Epithelial cell of proximal tubule (primary cell): Measurements from ENCODE around the gene WSCD1. TPM values are rescaled to one million over a fixed set of nuclear protein-coding genes. Genes with fewer than 3 reads are reported as not detected.

Experiments used
- DNase-seq: peaks from one replicate; pipeline ENCODE4 v3.0.0-alpha.2; 2011; ENCODE audit warnings: low read depth
- H3K4me3 ChIP-seq: 2 replicates; pipeline ENCODE4 v1.5.1; 2011; ENCODE audit warnings: low read depth, mild to moderate bottlenecking, low read length
- CTCF ChIP-seq: conservative IDR thresholded peaks from 2 replicates; pipeline ENCODE4 v1.5.1; 2012; ENCODE audit warnings: low read depth, mild to moderate bottlenecking, low read length
- total RNA-seq: library from RNA; depleted of rRNA; stranded (reverse); fragments of >200 nt; gene quantifications from 2 replicates; pipeline ENCODE4 v1.2.3, GENCODE V29; 2015

The WSCD1 gene
- total RNA-seq, 1 donor from 2014 or later = 55.6 TPM

GRCh38 chr17:6126768-6127167, 56.6 kb downstream of the WSCD1 start:
- TF ChIP-seq CTCF = no peak
- DNase-seq = no peak
- no peak overlapping the region for H3K4me3 ChIP-seq

GRCh38 chr17:6134721-6135120, 64.5 kb downstream of the WSCD1 start:
- no peak for TF ChIP-seq CTCF
- H3K4me3 ChIP-seq = no peak overlapping the region
- no peak for DNase-seq

- DNase-seq = no peak
- no peak for TF ChIP-seq CTCF
- H3K4me3 ChIP-seq = no peak overlapping the region
Observed at GRCh38 chr17:6135236-6135635, 65.1 kb downstream of the WSCD1 start.

- TF ChIP-seq CTCF = no peak
- H3K4me3 ChIP-seq = no peak overlapping the region
- DNase-seq = no peak
Observed at GRCh38 chr17:6135996-6136395, 65.8 kb downstream of the WSCD1 start.

- TF ChIP-seq CTCF = no peak
- no peak overlapping the region for H3K4me3 ChIP-seq
- DNase-seq = no peak
Observed at GRCh38 chr17:6137716-6138502, 67.7 kb downstream of the WSCD1 start.

- no peak overlapping the region for H3K4me3 ChIP-seq
- TF ChIP-seq CTCF = no peak
- no peak for DNase-seq
Observed at GRCh38 chr17:6138761-6139446, 68.7 kb downstream of the WSCD1 start.
